HT1080 (cell line): Measurements from ENCODE around the gene HNF4A. TPM values are rescaled to one million over a fixed set of nuclear protein-coding genes. Genes with fewer than 3 reads are reported as not detected.

ENCODE experiments used
- DNase-seq: peaks from one replicate; pipeline ENCODE4 v3.0.0-alpha.2; 2015; ENCODE audit warnings: low read depth
- total RNA-seq: library from RNA; depleted of rRNA; stranded (reverse); fragments of >200 nt; shearing (Covaris generic); gene quantifications from 2 replicates; pipeline ENCODE4 v1.2.3, GENCODE V29; 2014

The HNF4A gene
- total RNA-seq, 1 experiment from 2014 or later = 0.34 TPM

DNA sequence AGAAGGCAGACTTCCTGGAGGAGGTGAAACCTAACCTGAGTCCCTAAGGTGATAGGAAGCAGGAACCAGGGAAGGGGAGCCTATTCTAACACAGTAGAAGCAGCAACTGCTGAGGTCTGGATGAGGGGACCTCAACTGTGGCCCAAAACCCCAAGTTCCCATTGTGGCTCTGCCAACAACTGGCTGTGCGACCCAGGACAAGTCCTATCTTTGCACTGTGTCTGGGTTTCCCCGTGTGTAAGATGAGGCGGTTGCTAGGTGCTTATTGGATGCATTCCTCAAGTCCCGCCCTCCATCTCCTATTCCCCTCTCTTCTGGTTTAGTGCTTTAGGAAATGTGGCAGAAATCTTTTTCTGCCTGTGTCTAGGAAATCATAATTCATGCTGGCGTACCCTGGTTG, 68.0 kb downstream of the HNF4A start:
- DNase-seq = no peak

DNA sequence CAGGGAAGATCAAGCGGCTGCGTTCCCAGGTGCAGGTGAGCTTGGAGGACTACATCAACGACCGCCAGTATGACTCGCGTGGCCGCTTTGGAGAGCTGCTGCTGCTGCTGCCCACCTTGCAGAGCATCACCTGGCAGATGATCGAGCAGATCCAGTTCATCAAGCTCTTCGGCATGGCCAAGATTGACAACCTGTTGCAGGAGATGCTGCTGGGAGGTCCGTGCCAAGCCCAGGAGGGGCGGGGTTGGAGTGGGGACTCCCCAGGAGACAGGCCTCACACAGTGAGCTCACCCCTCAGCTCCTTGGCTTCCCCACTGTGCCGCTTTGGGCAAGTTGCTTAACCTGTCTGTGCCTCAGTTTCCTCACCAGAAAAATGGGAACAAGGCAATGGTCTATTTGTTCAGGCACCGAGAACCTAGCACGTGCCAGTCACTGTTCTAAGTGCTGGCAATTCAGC, 68.6 kb downstream of the HNF4A start:
- DNase-seq = no peak

DNA sequence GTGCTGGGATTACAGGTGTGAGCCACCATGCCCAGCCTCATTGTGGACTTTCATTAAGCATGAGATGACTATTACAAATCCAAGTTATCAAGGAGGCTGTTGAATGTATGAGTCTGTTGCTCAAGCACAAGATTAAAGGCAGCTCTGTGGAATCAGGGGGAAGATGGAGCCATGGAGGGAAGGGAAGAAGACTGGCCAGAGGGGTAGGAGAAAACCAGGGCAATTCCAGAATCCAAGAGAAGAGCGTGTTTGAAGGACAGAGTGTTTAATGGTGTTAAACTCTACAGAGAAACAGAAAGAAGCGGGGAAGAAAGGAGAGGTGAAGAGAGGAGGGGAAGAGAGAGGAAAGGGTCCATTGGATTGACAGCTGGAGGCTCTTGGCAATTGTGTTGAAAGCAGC, 70.4 kb downstream of the HNF4A start:
- no peak for DNase-seq

DNA sequence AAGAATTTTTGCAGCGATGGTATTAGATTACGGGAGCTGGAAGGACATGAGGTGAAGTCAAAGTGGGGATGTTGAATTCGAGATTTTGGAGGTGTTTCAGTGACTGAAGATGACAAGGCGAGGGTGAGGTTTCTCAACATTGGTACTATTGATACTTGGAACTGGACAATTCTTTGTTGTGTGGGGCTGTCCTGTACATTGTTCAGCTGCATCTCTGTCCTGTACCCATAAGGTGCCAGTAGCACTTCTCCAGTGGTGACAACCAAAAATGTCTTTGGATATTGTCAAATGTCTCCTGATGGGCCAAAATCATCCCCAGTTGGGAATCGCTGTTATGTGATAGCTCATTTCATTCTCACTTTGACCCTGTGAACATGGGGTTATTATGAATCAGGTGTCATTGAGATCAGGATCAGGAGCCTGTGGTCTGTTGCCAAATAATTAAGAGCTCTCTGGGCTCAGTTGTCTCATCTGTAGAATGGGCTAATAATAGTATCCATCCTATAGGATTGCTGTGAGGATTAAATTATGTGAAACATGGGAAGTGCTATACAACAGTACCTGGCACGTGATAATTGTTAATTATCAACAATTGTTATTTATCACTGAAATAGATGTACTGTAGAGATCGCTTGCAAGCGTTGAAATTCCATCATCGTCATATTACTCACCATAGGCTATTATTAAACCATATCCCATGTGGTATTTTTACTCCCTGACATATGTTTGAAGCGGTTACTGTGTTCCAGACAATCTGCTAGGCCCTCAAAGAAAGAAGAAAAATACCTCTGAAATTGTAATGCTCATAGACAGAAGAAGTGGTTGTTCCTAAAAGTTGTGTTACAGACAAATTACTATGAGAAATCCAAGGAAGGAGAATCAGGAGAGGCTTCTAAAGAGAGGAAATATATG, 71.6 kb downstream of the HNF4A start:
- no peak for DNase-seq

DNA sequence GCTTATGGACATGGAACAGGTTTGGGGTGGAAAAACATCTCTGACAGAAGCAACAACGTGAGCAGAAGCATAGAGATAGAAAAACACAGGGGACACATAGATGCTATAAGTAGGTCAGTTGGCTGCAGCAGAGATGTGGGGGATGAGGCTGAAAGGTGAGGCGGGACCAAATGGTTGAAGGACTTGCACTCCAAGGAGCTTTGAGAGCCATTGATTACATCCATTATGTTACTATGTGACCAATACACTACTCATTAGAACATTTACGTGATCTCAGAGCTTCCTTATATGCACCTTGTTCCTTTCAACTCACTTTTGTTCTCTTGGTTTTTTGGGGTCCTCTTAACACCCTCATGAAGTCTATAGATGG, 72.3 kb downstream of the HNF4A start:
- DNase-seq = no peak

DNA sequence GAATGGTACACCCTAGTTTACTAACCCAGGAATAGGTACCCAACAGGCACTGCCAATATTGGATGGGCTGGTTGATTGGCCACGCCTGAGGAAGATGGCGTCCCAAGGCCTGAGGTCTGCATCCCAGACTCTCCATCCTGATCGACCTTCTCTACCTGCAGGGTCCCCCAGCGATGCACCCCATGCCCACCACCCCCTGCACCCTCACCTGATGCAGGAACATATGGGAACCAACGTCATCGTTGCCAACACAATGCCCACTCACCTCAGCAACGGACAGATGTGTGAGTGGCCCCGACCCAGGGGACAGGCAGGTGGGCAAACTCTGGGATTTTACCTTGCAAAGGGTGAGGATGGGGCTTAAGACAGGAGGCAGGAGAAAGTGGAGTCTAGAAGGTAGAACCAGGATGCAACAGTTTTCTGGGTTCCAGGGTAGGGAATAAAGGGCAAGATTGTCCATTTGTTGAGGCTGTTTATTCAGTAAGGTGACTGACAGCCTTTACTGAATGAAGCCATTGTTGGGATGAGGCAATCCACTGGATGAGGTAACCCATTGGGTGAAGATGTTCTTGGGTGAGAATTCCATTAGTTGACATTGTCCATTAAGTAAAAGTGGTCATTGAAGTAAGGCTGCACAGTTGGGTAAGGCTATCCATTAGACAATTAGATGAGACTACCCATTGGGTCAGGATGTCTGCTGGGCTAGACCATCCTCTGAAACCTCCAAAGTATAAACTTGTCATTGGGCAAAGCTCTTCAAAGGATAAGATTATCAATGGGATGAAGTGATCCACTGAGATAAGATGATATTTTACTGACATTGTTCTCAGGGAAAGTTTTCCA, 72.9 kb downstream of the HNF4A start:
- no peak for DNase-seq

DNA sequence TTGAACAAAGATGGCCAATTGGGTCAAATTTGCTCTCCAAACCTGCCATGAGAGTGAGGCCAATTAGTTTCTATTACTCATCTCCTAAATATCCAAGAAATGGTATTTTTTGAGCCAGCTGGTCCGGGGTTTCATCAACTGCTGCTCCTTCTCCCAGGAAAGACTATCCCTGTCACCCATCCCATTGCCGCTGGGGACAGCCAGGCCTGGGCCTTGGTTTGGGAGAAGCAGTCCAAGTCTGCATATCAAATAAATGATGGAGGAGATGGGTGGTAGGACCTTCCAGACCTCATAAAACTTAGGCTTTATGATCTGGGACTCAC, 73.5 kb downstream of the HNF4A start:
- DNase-seq = no peak

DNA sequence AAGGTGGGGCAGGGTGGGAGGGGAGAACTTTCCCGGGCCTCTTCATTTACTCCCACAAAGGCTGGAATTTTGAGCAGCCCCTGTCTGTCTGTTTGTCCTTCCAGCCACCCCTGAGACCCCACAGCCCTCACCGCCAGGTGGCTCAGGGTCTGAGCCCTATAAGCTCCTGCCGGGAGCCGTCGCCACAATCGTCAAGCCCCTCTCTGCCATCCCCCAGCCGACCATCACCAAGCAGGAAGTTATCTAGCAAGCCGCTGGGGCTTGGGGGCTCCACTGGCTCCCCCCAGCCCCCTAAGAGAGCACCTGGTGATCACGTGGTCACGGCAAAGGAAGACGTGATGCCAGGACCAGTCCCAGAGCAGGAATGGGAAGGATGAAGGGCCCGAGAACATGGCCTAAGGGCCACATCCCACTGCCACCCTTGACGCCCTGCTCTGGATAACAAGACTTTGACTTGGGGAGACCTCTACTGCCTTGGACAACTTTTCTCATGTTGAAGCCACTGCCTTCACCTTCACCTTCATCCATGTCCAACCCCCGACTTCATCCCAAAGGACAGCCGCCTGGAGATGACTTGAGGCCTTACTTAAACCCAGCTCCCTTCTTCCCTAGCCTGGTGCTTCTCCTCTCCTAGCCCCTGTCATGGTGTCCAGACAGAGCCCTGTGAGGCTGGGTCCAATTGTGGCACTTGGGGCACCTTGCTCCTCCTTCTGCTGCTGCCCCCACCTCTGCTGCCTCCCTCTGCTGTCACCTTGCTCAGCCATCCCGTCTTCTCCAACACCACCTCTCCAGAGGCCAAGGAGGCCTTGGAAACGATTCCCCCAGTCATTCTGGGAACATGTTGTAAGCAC, 74.1 kb downstream of the HNF4A start:
- no peak for DNase-seq

DNA sequence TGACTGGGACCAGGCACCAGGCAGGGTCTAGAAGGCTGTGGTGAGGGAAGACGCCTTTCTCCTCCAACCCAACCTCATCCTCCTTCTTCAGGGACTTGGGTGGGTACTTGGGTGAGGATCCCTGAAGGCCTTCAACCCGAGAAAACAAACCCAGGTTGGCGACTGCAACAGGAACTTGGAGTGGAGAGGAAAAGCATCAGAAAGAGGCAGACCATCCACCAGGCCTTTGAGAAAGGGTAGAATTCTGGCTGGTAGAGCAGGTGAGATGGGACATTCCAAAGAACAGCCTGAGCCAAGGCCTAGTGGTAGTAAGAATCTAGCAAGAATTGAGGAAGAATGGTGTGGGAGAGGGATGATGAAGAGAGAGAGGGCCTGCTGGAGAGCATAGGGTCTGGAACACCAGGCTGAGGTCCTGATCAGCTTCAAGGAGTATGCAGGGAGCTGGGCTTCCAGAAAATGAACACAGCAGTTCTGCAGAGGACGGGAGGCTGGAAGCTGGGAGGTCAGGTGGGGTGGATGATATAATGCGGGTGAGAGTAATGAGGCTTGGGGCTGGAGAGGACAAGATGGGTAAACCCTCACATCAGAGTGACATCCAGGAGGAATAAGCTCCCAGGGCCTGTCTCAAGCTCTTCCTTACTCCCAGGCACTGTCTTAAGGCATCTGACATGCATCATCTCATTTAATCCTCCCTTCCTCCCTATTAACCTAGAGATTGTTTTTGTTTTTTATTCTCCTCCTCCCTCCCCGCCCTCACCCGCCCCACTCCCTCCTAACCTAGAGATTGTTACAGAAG, 75.0 kb downstream of the HNF4A start:
- DNase-seq = no peak

DNA sequence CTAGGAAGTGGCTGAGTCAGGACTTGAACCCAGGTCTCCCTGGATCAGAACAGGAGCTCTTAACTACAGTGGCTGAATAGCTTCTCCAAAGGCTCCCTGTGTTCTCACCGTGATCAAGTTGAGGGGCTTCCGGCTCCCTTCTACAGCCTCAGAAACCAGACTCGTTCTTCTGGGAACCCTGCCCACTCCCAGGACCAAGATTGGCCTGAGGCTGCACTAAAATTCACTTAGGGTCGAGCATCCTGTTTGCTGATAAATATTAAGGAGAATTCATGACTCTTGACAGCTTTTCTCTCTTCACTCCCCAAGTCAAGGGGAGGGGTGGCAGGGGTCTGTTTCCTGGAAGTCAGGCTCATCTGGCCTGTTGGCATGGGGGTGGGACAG, 75.6 kb downstream of the HNF4A start:
- no peak for DNase-seq

DNA sequence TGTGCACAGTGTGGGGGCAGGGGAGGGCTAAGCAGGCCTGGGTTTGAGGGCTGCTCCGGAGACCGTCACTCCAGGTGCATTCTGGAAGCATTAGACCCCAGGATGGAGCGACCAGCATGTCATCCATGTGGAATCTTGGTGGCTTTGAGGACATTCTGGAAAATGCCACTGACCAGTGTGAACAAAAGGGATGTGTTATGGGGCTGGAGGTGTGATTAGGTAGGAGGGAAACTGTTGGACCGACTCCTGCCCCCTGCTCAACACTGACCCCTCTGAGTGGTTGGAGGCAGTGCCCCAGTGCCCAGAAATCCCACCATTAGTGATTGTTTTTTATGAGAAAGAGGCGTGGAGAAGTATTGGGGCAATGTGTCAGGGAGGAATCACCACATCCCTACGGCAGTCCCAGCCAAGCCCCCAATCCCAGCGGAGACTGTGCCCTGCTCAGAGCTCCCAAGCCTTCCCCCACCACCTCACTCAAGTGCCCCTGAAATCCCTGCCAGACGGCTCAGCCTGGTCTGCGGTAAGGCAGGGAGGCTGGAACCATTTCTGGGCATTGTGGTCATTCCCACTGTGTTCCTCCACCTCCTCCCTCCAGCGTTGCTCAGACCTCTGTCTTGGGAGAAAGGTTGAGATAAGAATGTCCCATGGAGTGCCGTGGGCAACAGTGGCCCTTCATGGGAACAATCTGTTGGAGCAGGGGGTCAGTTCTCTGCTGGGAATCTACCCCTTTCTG, 76.2 kb downstream of the HNF4A start:
- DNase-seq = no peak

DNA sequence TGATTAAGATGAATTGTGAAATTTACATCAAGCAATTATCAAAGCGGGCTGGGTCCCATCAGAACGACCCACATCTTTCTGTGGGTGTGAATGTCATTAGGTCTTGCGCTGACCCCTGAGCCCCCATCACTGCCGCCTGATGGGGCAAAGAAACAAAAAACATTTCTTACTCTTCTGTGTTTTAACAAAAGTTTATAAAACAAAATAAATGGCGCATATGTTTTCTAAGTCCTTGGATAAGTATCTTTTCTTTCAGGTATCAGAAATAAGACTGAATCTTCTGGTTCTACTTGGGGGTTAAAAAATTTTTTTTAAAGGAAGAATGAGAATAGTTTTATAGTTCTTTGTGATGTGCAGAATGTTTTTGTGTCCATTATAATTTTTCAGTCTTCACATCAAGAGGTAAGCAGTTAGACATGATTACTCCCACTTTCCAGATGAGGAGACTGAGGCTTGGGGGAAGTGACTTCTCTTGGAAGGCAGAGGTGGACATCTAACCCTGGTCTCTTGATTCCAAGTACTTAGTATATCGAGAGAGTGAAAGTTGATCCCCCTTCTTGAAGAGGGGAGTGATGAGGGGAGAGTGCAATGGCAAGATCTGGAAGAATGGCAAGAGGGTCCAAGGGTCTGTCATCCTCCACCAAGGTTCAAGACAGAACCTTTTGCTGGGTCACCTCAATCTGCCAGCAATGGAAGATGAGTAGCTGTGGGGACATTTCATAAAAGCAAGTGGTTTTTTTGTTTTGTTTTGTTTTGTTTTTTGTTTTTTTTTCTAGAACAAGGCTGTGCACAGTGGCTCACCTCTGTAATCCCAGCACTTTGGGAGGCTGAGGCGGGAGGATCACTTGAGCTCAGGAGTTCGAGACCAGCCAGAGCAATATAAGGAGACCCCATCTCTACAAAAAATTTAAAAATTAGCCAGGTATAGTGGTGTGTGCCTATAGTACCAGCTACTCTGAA, 77.4 kb downstream of the HNF4A start:
- no peak for DNase-seq

DNA sequence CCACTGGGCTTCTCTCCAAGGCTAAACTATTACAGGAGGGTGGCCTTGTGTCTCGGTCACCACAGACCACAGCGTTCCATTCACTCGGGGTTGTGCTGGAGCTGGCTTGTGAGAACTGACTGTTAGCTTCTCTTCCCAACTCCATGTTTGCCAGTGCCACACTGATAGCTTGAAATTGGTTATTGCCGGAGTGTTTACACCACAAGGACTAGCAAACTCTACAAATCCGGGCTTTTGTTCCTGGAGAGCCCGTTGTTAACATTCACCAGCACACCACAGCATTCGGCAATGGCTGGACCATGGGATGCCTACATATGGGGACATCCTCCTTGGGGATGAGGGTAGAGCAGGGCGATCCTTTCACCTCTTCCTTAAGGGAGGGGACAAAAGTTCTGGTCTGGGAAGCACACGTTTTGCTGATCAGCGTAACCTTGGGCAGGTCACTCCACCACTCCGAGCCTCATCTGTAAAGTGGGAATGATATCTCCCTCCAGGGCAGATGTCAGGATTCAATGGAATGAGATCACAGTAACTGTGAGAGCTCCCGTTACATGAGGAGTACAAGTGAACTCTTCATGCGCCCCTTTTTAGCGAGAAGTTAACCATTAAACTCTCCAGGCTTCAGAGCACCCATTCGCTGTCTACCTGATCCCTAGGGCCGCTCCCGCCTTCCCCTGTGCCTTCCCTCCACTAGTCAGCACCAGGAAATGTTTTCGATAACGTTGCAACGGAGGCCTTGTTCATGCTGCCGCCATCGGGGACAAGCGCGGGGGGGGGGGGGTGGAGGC, 78.4 kb downstream of the HNF4A start:
- no peak for DNase-seq

DNA sequence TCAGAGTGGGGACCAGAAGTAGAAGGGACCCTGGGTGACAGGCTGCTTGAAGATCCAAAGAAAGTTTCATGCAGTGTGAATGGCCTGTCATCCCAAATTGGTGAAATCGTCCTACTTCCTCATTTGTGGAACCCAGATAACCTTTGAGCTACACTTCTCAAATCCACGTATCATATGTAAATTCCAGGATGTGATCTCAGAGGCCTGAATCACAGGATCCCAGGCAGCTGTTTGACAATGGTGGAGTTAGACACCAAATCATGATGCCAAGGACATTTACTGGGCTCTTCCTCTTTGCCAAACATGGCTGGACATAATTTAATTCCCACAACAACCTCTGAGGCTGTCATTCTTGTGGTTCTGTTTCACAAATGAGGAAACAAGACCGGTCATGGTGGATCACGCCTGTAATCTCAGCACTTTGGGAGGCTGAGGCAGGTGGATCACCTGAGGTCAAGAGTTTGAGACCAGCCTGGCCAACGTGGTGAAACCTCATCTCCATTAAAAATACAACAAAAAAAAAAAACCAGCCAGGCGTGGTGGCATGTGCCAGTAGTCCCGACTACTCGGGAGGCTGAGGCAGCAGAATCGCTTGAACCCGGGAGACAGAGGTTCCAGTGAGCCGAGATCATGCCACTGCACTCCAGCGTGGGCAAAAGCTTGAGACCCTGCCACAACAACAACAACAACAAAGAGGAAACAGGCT, 80.3 kb downstream of the HNF4A start:
- no peak for DNase-seq

DNA sequence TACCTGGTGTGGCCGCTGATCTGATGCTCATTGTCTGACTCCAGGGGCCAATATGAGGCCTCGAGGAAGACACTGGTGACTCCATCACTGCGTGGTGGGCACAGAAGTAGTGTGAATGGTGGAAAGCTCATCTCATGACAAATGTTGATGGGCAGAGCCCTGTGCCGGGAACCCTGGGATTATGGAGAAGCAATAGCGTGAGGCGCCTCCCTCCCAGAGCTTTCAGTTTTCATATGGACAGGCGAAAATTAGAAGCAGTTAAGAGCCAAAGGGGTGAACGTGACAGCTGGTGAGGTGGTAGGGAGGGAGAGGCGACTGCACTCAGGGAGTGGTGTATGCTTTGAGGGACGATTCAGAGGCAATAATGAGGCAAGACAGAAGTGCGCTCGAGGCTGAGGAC, 80.9 kb downstream of the HNF4A start:
- no peak for DNase-seq

DNA sequence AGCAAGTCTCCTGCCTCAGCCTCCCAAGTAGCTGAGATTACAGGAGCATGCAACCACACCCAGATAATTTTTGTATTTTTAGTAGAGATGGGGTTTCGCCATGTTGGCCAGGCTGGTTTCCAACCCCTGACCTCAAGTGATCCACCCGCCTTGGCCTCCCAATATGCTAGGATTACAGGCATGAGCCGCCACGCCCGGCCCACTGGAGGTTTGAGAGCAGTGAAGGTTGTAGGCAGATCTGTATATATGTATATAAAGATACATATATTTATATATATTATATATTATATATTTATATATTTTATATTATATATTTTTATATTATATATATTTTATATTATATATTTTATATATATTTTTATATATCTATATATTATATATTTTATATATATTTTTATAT, 82.0 kb downstream of the HNF4A start:
- no peak for DNase-seq

DNA sequence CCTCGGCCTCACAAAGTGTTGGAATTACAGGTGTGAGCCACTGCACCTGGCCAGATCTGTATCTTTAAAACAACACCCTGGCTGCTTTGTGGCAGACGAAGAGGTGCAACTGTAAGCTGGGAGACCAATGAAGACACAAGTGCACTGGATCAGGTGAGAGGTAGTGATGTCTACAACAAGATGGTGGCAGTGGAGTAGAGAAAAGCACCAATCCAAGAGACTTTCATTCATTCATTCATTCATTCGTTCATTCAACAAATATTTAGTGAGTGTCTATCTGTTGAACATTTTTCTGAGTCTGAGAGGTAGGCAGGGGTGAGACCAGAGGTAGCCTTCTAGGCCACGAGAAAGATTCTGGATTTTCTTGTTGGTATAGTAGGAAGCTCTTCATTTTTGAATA, 83.3 kb downstream of the HNF4A start:
- DNase-seq = no peak

DNA sequence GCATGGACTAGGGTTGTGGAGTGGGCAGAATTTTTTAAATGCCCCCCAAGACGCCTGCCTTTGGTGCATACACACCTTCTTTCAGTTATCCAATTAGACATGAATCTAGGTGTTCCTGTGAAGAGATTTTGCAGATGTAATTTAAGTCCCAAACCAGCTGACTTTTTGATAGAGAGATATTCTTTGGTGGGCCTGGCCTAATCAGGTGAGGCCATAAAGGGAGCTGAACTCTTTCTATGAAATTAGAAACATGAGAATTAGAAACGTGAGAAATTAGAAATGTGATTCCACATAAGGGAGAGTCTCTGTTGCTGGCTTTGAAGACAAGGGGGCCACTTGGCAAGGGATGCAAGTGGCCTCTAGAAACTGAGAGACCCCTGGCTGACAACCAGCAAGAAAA, 83.8 kb downstream of the HNF4A start:
- DNase-seq = no peak
